NCI-H1105 (cell line): ENCODE data around the gene PCDH9.
"Not testable (repeated sequence)": the region's sequence is repeated elsewhere in the genome, so short reads cannot be mapped to it uniquely, and the experiment has no call there.

Experiments
- DNase-seq: peaks from one replicate; lab custom pipeline; 2025; lab: John Stamatoyannopoulos, UW

PCDH9 gene

GRCh38 chr13:66262330-66262729 is 967.8 kb downstream of the PCDH9 start:
- DNase-seq, result no peak

- DNase-seq, result not testable (repeated sequence)
Measured at GRCh38 chr13:66259426-66259825, 970.7 kb downstream of the PCDH9 start.
